OCI-LY1 (cell line): ENCODE data around the gene ALKBH1.
"Not testable (repeated sequence)": the region's sequence is repeated elsewhere in the genome, so short reads cannot be mapped to it uniquely, and the experiment has no call there.

ENCODE experiments used
- EZH2 ChIP-seq: fragments of 200-600 bp; sonication (generic), shearing (Covaris generic); IDR thresholded peaks from 2 replicates; pipeline ENCODE4 v1.8.0; 2017; ENCODE audit warnings: borderline replicate concordance, mixed run types, mild to moderate bottlenecking, antibody characterized with exemption, low read length, moderate library complexity, mixed read lengths
- TF ChIP-seq, protein P1 (sequence below): fragments of 200-600 bp; sonication (generic), shearing (Covaris generic); IDR thresholded peaks from 2 replicates; pipeline ENCODE4 v1.5.1; 2017; ENCODE audit warnings: mild to moderate bottlenecking, antibody characterized with exemption, low read length, moderate library complexity, mixed read lengths

DNA sequence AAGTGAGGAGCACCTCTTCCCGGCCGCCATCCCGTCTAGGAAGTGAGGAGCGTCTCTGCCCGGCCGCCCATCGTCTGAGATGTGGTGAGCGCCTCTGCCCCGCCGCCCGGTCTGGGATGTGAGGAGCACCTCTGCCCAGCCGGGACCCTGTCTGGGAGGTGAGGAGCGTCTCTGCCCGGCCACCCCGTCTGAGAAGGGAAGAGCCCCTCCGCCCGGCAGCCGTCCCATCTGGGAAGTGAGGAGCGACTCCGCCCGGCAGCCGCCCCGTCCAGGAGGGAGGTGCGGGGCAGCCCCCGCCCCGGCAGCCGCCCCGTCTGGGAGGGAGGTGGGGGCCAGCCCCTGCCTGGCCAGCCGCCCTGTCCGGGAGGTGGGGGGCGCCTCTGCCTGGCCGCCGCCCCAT is 39.6 kb upstream of the ALKBH1 start:
- TF ChIP-seq, protein P1, sequence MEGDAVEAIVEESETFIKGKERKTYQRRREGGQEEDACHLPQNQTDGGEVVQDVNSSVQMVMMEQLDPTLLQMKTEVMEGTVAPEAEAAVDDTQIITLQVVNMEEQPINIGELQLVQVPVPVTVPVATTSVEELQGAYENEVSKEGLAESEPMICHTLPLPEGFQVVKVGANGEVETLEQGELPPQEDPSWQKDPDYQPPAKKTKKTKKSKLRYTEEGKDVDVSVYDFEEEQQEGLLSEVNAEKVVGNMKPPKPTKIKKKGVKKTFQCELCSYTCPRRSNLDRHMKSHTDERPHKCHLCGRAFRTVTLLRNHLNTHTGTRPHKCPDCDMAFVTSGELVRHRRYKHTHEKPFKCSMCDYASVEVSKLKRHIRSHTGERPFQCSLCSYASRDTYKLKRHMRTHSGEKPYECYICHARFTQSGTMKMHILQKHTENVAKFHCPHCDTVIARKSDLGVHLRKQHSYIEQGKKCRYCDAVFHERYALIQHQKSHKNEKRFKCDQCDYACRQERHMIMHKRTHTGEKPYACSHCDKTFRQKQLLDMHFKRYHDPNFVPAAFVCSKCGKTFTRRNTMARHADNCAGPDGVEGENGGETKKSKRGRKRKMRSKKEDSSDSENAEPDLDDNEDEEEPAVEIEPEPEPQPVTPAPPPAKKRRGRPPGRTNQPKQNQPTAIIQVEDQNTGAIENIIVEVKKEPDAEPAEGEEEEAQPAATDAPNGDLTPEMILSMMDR, result not testable (repeated sequence)
- TF ChIP-seq EZH2, result not testable (repeated sequence)
